Chondrocyte (in vitro differentiated cells): ENCODE data around the gene SGCE. TPM values are rescaled to one million over a fixed set of nuclear protein-coding genes. Genes with fewer than 3 reads are reported as not detected.

Experiments used
- DNase-seq: peaks from one replicate; pipeline ENCODE4 v3.0.0; 2021; ENCODE audit warnings: mixed read lengths, low spot score
- H3K27ac Mint-ChIP-seq: one replicate; pipeline ENCODE4 v1.8.0; 2021; ENCODE audit warnings: mild to moderate bottlenecking, moderate library complexity, mixed read lengths; ENCODE audit not compliant: unreplicated experiment
- H3K27me3 Mint-ChIP-seq: 2 replicates; pipeline ENCODE4 v1.8.0; 2021; ENCODE audit warnings: low read depth, mixed read lengths
- H3K36me3 Mint-ChIP-seq: 2 replicates; pipeline ENCODE4 v1.8.0; 2021; ENCODE audit warnings: low read depth, mixed read lengths
- H3K4me1 Mint-ChIP-seq: 2 replicates; pipeline ENCODE4 v1.8.0; 2021; ENCODE audit warnings: low read depth, mild to moderate bottlenecking, mixed read lengths
- H3K4me3 Mint-ChIP-seq: one replicate; pipeline ENCODE4 v1.8.0; 2021; ENCODE audit warnings: mild to moderate bottlenecking, moderate library complexity, mixed read lengths; ENCODE audit not compliant: unreplicated experiment
- H3K9me3 Mint-ChIP-seq: 2 replicates; pipeline ENCODE4 v1.8.0; 2021; ENCODE audit warnings: low read depth, mixed read lengths
- total RNA-seq: library from RNA; stranded (reverse); gene quantifications from 3 replicates; pipeline ENCODE4 v1.2.1, GENCODE V29; 2021
- TF ChIP-seq, protein P1 (sequence below): fragments of 200-600 bp; sonication (generic); IDR thresholded peaks from 2 replicates; pipeline ENCODE4 v1.5.0; 2021; ENCODE audit warnings: antibody characterized with exemption, mild to moderate bottlenecking, moderate library complexity

The SGCE gene
- total RNA-seq, 1 donor from 2014 or later = 72.3 TPM

DNA sequence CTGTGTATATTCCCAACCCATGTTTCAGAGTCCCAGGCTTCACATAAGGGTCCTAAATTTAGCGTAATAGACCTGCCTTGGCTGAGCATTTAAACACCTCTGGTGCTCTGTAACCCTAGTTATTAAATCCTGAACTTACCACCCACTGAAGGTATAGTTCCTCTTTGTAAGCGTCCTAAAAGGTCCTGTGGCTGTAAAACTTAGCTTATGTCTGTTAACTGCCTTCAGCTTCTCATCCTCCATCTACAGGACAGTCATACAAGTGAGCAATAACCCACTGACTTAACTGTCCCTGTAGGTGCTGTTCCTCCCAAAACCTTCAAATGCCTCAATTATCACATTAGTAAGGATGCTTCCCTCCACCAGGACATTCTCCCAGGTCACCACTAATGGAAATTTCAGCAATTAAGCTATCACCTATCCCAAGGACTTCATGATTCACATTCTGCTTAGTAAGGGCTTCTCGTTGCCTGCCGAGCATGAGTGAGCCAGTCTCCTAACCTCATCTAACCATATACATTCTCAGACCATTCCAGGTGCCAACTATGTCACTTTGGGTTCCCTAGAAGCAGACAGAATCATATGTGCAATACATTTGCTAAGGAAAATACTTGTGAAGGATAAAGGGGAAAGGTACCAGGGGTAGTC lies 90.6 kb downstream of the SGCE start:
- H3K36me3 Mint-ChIP-seq = peaks cover 1% of the 10 kb centered on the region
- TF ChIP-seq, protein P1, sequence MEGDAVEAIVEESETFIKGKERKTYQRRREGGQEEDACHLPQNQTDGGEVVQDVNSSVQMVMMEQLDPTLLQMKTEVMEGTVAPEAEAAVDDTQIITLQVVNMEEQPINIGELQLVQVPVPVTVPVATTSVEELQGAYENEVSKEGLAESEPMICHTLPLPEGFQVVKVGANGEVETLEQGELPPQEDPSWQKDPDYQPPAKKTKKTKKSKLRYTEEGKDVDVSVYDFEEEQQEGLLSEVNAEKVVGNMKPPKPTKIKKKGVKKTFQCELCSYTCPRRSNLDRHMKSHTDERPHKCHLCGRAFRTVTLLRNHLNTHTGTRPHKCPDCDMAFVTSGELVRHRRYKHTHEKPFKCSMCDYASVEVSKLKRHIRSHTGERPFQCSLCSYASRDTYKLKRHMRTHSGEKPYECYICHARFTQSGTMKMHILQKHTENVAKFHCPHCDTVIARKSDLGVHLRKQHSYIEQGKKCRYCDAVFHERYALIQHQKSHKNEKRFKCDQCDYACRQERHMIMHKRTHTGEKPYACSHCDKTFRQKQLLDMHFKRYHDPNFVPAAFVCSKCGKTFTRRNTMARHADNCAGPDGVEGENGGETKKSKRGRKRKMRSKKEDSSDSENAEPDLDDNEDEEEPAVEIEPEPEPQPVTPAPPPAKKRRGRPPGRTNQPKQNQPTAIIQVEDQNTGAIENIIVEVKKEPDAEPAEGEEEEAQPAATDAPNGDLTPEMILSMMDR = no peak
- no peaks in the 10 kb centered on the region for H3K27me3 Mint-ChIP-seq
- H3K4me3 Mint-ChIP-seq = no peak overlapping the region
- H3K27ac Mint-ChIP-seq = no peak overlapping the region
- no peak for DNase-seq
- peaks cover 2% of the 10 kb centered on the region for H3K9me3 Mint-ChIP-seq
- H3K4me1 Mint-ChIP-seq = no peaks in the 10 kb centered on the region

DNA sequence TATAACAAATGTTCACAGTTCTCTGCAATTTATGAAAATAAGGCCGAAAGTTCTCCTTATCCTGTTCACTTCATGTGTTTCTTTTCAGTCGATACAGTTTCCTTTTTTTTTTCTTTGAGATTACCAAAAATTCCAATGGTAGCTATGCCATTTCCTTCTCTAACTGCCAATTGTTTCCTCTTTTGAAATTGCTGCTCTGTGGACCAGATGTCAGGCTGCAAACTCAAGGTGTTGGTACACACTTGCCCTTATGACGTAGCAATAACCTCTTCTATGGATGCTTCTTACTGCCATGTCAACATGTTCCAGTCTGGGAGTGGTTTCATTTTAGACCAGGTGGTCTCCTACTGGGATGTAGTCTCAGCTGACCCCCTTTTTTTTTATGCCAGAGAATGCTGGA lies 93.4 kb downstream of the SGCE start:
- Mint-ChIP-seq H3K4me3 (no peak overlapping the region), H3K9me3 (no peaks in the 10 kb centered on the region), H3K27ac (no peak overlapping the region), H3K27me3 (no peaks in the 10 kb centered on the region), H3K36me3 (peaks cover 2% of the 10 kb centered on the region), H3K4me1 (no peaks in the 10 kb centered on the region)
- TF ChIP-seq, protein P1 = no peak
- DNase-seq = no peak

DNA sequence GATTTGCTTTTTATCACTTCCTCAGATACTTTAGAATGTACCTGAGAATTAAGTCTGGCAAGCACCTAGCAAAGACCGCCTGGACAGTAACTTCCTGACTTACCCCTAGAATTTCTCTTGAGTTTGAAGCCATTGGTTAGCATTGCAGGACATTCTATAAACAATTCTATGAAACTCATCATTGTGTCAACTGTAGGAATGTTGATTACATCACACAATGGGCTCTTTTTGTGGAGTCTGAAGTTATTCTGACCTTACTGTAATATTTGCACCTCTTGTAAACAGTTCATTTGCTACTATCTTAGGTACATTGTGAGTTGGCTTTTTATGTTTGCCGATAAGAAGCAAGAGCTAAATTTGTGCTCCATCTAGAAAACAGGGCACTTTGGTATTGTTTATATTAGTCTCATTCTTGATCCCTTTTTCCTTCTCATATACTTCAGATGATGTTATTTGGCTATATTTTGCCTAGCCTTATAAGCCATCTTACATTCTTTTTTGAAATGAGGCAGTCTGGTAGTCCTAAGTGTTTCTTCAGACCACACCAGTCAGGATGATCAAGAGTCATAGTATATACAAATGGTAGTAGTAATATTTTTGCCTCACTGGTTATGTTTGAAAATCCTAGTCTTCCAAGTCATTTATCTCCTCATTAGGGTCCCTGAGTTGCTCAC lies 94.0 kb downstream of the SGCE start:
- TF ChIP-seq, protein P1 = no peak
- H3K4me1 Mint-ChIP-seq = no peaks in the 10 kb centered on the region
- H3K27ac Mint-ChIP-seq = no peak overlapping the region
- no peak for DNase-seq
- peaks cover 2% of the 10 kb centered on the region for H3K36me3 Mint-ChIP-seq
- no peak overlapping the region for H3K4me3 Mint-ChIP-seq
- H3K27me3 Mint-ChIP-seq = no peaks in the 10 kb centered on the region
- no peaks in the 10 kb centered on the region for H3K9me3 Mint-ChIP-seq

DNA sequence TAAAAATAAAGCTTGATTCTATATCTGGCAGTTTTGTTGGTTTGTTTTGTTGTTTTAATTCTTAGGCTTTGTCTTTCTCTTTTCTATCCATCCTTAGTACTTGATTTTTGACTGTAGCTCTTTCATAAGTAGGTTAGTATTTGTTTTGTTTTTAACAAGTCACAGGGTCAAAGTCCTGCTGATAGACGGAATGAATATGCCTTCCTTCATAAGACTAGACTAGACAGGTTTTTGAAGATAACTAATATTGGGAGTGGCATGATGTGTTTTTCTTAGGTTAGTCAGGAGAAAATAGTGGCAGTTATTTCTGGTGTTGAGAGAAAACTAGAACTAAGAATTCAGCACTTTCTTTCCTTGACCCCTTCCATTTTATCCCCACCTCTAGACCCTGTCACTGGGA lies 96.0 kb downstream of the SGCE start:
- H3K4me3 Mint-ChIP-seq = no peak overlapping the region

DNA sequence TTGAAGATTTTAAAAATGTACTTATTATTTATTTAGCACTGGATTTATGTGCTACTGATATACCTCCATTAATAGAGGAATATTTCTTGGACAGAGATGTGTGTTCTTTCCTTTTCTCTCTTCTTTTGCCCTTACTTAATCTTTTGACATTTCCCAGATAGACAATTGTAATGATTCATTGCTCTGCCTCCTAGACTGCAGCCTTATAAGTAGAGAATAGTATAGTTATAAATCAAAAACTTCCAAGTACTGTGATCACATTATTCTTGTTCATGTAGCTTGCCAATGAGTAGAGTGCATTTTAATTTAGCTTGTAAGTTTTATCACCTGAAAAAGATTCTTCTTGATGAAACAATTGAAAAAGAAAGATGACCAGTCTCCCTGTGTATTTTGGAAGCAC lies 98.7 kb downstream of the SGCE start:
- TF ChIP-seq, protein P1 = no peak
- DNase-seq = no peak
- Mint-ChIP-seq H3K9me3 (no peaks in the 10 kb centered on the region), H3K4me1 (no peaks in the 10 kb centered on the region), H3K27ac (no peak overlapping the region), H3K27me3 (no peaks in the 10 kb centered on the region), H3K4me3 (no peak overlapping the region), H3K36me3 (peaks cover 6% of the 10 kb centered on the region)

More for the DNA sequence above, 96.0 kb downstream of the SGCE start:
- no peaks in the 10 kb centered on the region for H3K9me3 Mint-ChIP-seq
- H3K4me1 Mint-ChIP-seq = no peaks in the 10 kb centered on the region
- peaks cover 2% of the 10 kb centered on the region for H3K36me3 Mint-ChIP-seq
- H3K27ac Mint-ChIP-seq = no peak overlapping the region
- TF ChIP-seq, protein P1 = no peak
- no peak for DNase-seq
- H3K27me3 Mint-ChIP-seq = no peaks in the 10 kb centered on the region
